ENCODE measurements around the gene WDR11. TPM values are rescaled to one million over a fixed set of nuclear protein-coding genes. Genes with fewer than 3 reads are reported as not detected.
"Not testable (repeated sequence)": the region's sequence is repeated elsewhere in the genome, so short reads cannot be mapped to it uniquely, and the experiment has no call there.

Gene WDR11
- total and polyA plus RNA-seq, 3 experiments from 2014 or later: 20.8 to 36.7 (median 34.8) TPM

GRCh38 chr10:120887482-120887881 lies 36.3 kb downstream of the WDR11 start:
- H3K4me3 ChIP-seq (ENCODE audit: low read length): no peak overlapping the region
- CTCF ChIA-PET: no interaction called here
- no peak for DNase-seq
- H3K27me3 ChIP-seq (ENCODE audit: insufficient read depth, low read length, poor library complexity, severe bottlenecking): no peaks in the 10 kb centered on the region
- H3K9me3 ChIP-seq (ENCODE audit: low read length): no peaks in the 10 kb centered on the region
- peaks cover 11% of the 10 kb centered on the region for H3K36me3 ChIP-seq (ENCODE audit: insufficient read depth, low read length)
- no peaks in the 10 kb centered on the region for H3K4me1 ChIP-seq (ENCODE audit: insufficient read depth, low read length)
- H3K27ac Mint-ChIP-seq: no peak overlapping the region
- H3K36me3 Mint-ChIP-seq: peaks cover 32 to 79% (median 38%) of the 10 kb centered on the region in 3 donors
- H3K9me3 Mint-ChIP-seq: no peaks in the 10 kb centered on the region
- POLR2A ChIA-PET: no interaction called here
- no peak overlapping the region for H3K4me3 Mint-ChIP-seq
- no peaks in the 10 kb centered on the region for H3K27me3 Mint-ChIP-seq
- H3K27ac ChIP-seq (ENCODE audit: low read depth, low read length): no peak overlapping the region
- H3K4me1 Mint-ChIP-seq: peaks cover 0 to 2% (median 0%) of the 10 kb centered on the region in 3 donors

DNA sequence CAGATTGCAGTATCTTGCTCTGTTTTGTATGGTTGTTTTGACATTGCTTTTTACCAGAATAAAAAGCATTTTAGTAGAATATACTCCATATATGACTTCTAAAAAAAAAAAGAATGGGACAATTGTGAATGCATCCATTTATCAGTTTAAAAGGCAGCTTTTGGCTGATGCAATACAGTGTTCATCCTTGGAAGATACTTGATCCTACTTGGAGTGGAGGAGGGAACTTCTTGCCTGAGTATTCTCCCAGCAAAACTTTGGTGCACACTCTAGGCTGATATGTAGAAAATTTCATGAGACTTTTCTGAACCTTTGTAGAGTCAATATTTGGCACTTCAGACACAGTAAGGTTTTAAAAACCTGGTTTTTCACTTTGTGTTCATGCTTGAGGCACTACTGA lies 40.2 kb downstream of the WDR11 start:
- H3K9me3 ChIP-seq (ENCODE audit: low read length): no peaks in the 10 kb centered on the region
- no peaks in the 10 kb centered on the region for H3K27me3 ChIP-seq (ENCODE audit: insufficient read depth, low read length, poor library complexity, severe bottlenecking)
- Mint-ChIP-seq H3K9me3 (no peaks in the 10 kb centered on the region), H3K4me1 (peaks cover 0 to 10% (median 2%) of the 10 kb centered on the region in 3 donors), H3K36me3 (peaks cover 27 to 72% (median 38%) of the 10 kb centered on the region in 3 donors), H3K27ac (no peak overlapping the region), H3K27me3 (no peaks in the 10 kb centered on the region), H3K4me3 (no peak overlapping the region)
- ChIA-PET POLR2A (no interaction called here), CTCF (no interaction called here)
- peaks cover 7% of the 10 kb centered on the region for H3K36me3 ChIP-seq (ENCODE audit: insufficient read depth, low read length)
- H3K4me3 ChIP-seq (ENCODE audit: low read length): no peak overlapping the region
- DNase-seq: no peak
- H3K27ac ChIP-seq (ENCODE audit: low read depth, low read length): no peak overlapping the region
- H3K4me1 ChIP-seq (ENCODE audit: insufficient read depth, low read length): no peaks in the 10 kb centered on the region

DNA sequence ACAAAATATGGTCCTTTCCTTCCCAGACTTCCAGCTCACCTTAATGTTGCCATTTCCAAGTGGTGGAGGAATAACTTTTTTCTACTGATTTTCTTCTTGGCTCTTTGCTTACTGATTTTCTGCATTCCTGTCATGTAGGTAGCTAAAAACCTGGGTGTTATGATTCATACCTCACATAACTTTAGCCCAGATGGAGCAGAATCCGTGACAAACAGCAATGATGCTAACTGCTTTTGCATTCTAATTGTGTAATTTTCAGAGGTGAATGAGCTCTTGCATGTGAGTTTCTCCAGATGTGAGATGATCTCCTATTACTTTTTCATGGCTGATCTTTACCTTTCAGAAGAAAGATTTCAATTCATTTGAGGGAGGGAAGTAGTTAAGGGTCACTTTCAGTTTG lies 43.4 kb downstream of the WDR11 start:
- ChIA-PET POLR2A (no interaction called here), CTCF (no interaction called here)
- H3K9me3 ChIP-seq (ENCODE audit: low read length): no peaks in the 10 kb centered on the region
- H3K27me3 Mint-ChIP-seq: no peaks in the 10 kb centered on the region
- no peak overlapping the region for H3K27ac Mint-ChIP-seq
- H3K9me3 Mint-ChIP-seq: no peaks in the 10 kb centered on the region
- no peak overlapping the region for H3K4me3 ChIP-seq (ENCODE audit: low read length)
- no peaks in the 10 kb centered on the region for H3K4me1 ChIP-seq (ENCODE audit: insufficient read depth, low read length)
- DNase-seq: no peak
- H3K27me3 ChIP-seq (ENCODE audit: insufficient read depth, low read length, poor library complexity, severe bottlenecking): no peaks in the 10 kb centered on the region
- H3K27ac ChIP-seq (ENCODE audit: low read depth, low read length): no peak overlapping the region
- peaks cover 0 to 18% (median 3%) of the 10 kb centered on the region in 3 donors for H3K4me1 Mint-ChIP-seq
- no peak overlapping the region for H3K4me3 Mint-ChIP-seq
- H3K36me3 ChIP-seq (ENCODE audit: insufficient read depth, low read length): peaks cover 7% of the 10 kb centered on the region
- peaks cover 20 to 67% (median 36%) of the 10 kb centered on the region in 3 donors for H3K36me3 Mint-ChIP-seq

- H3K27ac Mint-ChIP-seq: no peak overlapping the region
- Histone ChIP-seq H3K27ac (ENCODE audit: low read depth, low read length) (no peak overlapping the region), H3K27me3 (ENCODE audit: insufficient read depth, low read length, poor library complexity, severe bottlenecking) (no peaks in the 10 kb centered on the region), H3K4me1 (ENCODE audit: insufficient read depth, low read length) (no peaks in the 10 kb centered on the region), H3K36me3 (ENCODE audit: insufficient read depth, low read length) (no peaks in the 10 kb centered on the region), H3K4me3 (ENCODE audit: low read length) (no peak overlapping the region), H3K9me3 (ENCODE audit: low read length) (no peaks in the 10 kb centered on the region)
- no peak overlapping the region for H3K4me3 Mint-ChIP-seq
- ChIA-PET CTCF (no interaction called here), POLR2A (no interaction called here)
- peaks cover 17 to 73% (median 38%) of the 10 kb centered on the region in 3 donors for H3K36me3 Mint-ChIP-seq
- peaks cover 0 to 18% (median 3%) of the 10 kb centered on the region in 3 donors for H3K4me1 Mint-ChIP-seq
- H3K9me3 Mint-ChIP-seq: no peaks in the 10 kb centered on the region
- no peak for DNase-seq
- H3K27me3 Mint-ChIP-seq: no peaks in the 10 kb centered on the region
These were observed 46.2 kb downstream of the WDR11 start for GRCh38 chr10:120897343-120897742.

GRCh38 chr10:120905268-120905667 lies 54.1 kb downstream of the WDR11 start:
- no peak overlapping the region for H3K4me3 ChIP-seq (ENCODE audit: low read length)

DNA sequence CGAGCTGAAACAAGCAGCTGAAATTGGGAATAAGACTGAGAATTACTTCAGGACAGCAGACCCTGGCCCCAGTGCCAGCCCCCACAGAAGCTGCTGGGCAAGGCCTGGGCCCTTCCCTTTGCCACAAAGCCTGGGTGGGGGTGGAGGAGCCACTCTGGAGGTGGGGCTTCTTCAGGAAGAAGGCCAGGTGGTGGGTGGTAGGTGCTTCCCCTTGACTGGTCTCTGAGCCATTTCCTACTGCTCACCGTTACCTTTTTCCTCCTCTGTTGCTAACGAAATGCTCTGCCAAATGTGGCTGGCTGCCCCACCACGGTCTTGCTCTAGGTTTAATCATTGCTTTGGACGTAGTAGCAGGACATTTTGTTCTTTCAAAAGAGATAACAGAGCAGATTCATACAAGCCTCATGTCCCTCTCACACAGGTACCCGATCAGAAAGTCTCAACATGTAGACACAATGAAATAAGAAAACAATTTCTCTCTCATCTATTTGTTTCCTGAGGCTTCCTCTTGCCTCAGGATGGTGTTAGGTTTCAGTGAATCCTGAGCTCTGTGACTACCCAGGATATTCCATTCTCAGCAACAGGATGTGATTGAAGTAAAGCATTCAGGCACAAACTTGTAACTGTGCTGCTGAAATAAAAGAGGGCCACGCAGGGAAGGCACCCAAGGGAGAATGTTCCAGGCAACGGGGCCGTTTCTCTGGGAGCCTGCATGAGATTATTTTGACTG lies 66.5 kb downstream of the WDR11 start:
- no peak overlapping the region for H3K27ac Mint-ChIP-seq
- H3K27ac ChIP-seq (ENCODE audit: low read depth, low read length): no peak overlapping the region
- DNase-seq: no peak
- H3K4me1 Mint-ChIP-seq: no peaks in the 10 kb centered on the region
- H3K9me3 Mint-ChIP-seq: peaks cover 2 to 19% (median 11%) of the 10 kb centered on the region in 5 donors
- no peaks in the 10 kb centered on the region for H3K4me1 ChIP-seq (ENCODE audit: insufficient read depth, low read length)
- no peaks in the 10 kb centered on the region for H3K36me3 Mint-ChIP-seq
- H3K4me3 ChIP-seq (ENCODE audit: low read length): no peak overlapping the region
- no peaks in the 10 kb centered on the region for H3K27me3 Mint-ChIP-seq
- POLR2A ChIA-PET: no interaction called here
- no peaks in the 10 kb centered on the region for H3K9me3 ChIP-seq (ENCODE audit: low read length)
- H3K36me3 ChIP-seq (ENCODE audit: insufficient read depth, low read length): no peaks in the 10 kb centered on the region
- H3K27me3 ChIP-seq (ENCODE audit: insufficient read depth, low read length, poor library complexity, severe bottlenecking): no peaks in the 10 kb centered on the region
- CTCF ChIA-PET: no interaction called here
- no peak overlapping the region for H3K4me3 Mint-ChIP-seq

More at GRCh38 chr10:120905268-120905667, 54.1 kb downstream of the WDR11 start:
- ChIA-PET POLR2A (no interaction called here), CTCF (no interaction called here)
- Histone ChIP-seq H3K27me3 (ENCODE audit: insufficient read depth, low read length, poor library complexity, severe bottlenecking) (no peaks in the 10 kb centered on the region), H3K4me1 (ENCODE audit: insufficient read depth, low read length) (no peaks in the 10 kb centered on the region), H3K9me3 (ENCODE audit: low read length) (no peaks in the 10 kb centered on the region), H3K27ac (ENCODE audit: low read depth, low read length) (no peak overlapping the region), H3K36me3 (ENCODE audit: insufficient read depth, low read length) (peaks cover 33% of the 10 kb centered on the region)
- peaks cover 0 to 12% (median 5%) of the 10 kb centered on the region in 5 donors for H3K9me3 Mint-ChIP-seq
- no peak overlapping the region for H3K27ac Mint-ChIP-seq
- peaks cover 56 to 94% (median 83%) of the 10 kb centered on the region in 3 donors for H3K36me3 Mint-ChIP-seq
- no peaks in the 10 kb centered on the region for H3K4me1 Mint-ChIP-seq
- DNase-seq: no peak
- no peaks in the 10 kb centered on the region for H3K27me3 Mint-ChIP-seq
- H3K4me3 Mint-ChIP-seq: no peak overlapping the region

DNA sequence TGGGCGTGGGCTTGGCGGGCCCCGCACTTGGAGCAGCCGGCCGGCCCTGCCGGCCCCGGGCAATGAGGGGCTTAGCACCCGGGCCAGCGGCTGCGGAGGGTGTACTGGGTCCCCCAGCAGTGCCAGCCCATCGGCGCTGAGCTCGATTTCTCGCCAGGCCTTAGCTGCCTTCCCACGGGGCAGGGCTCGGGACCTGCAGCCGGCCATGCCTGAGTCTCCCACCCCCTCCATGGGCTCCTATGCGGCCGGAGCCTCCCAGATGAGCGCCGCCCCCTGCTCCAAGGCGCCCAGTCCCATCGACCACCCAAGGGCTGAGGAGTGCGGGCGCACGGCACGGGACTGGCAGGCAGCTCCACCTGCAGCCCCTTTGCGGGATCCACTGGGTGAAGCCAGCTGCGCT lies 72.7 kb downstream of the WDR11 start:
- not testable (repeated sequence) for H3K4me1 Mint-ChIP-seq

DNA sequence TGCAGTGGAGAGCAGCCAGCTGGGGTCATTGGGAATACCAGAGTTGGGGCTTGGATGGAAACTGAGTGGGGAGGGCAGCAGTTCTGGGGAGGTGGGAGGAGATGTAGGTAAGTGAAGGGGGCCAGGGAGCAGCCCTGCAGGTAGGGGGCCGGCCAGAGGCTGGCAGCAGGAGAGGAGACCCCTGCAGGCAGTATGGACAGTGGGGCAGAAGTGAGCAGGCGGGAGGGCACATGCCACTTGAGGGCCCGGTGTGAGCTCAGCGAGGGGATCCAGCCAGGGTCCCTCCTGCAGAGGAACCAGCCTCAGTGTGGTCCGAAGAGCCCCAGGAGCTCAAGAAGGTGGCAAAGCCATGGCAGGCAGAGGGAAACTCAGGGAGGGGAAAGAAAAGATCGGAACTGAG lies 75.4 kb downstream of the WDR11 start:
- Mint-ChIP-seq H3K9me3 (peaks cover 0 to 8% (median 2%) of the 10 kb centered on the region in 5 donors), H3K36me3 (peaks cover 0 to 3% (median 0%) of the 10 kb centered on the region in 3 donors), H3K27ac (no peak overlapping the region), H3K4me3 (no peak overlapping the region), H3K4me1 (no peaks in the 10 kb centered on the region), H3K27me3 (peaks cover 4 to 11% of the 10 kb centered on the region in 2 donors)
- Histone ChIP-seq H3K27me3 (ENCODE audit: insufficient read depth, low read length, poor library complexity, severe bottlenecking) (no peaks in the 10 kb centered on the region), H3K4me3 (ENCODE audit: low read length) (no peak overlapping the region), H3K9me3 (ENCODE audit: low read length) (no peaks in the 10 kb centered on the region), H3K4me1 (ENCODE audit: insufficient read depth, low read length) (no peaks in the 10 kb centered on the region), H3K36me3 (ENCODE audit: insufficient read depth, low read length) (no peaks in the 10 kb centered on the region), H3K27ac (ENCODE audit: low read depth, low read length) (no peak overlapping the region)
- ChIA-PET POLR2A (no interaction called here), CTCF (no interaction called here)
- no peak for DNase-seq

More for the DNA sequence above, 72.7 kb downstream of the WDR11 start:
- H3K27me3 Mint-ChIP-seq; H3K9me3 ChIP-seq (ENCODE audit: low read length); H3K27me3 ChIP-seq (ENCODE audit: insufficient read depth, low read length, poor library complexity, severe bottlenecking); H3K27ac ChIP-seq (ENCODE audit: low read depth, low read length); H3K4me1 ChIP-seq (ENCODE audit: insufficient read depth, low read length); H3K4me3 ChIP-seq (ENCODE audit: low read length); POLR2A ChIA-PET; H3K9me3 Mint-ChIP-seq; H3K27ac Mint-ChIP-seq; H3K36me3 Mint-ChIP-seq; DNase-seq; H3K4me3 Mint-ChIP-seq; H3K36me3 ChIP-seq (ENCODE audit: insufficient read depth, low read length); CTCF ChIA-PET: not testable (repeated sequence)
